ENCODE measurements around the gene SPATA2.
"Not testable (repeated sequence)": the region's sequence is repeated elsewhere in the genome, so short reads cannot be mapped to it uniquely, and the experiment has no call there.

The SPATA2 gene

GRCh38 chr20:49885558-49886332 is 29.6 kb downstream of the SPATA2 start:
- DNase-seq (ENCODE audit: low read depth in 2 of 2), result no peak

DNA sequence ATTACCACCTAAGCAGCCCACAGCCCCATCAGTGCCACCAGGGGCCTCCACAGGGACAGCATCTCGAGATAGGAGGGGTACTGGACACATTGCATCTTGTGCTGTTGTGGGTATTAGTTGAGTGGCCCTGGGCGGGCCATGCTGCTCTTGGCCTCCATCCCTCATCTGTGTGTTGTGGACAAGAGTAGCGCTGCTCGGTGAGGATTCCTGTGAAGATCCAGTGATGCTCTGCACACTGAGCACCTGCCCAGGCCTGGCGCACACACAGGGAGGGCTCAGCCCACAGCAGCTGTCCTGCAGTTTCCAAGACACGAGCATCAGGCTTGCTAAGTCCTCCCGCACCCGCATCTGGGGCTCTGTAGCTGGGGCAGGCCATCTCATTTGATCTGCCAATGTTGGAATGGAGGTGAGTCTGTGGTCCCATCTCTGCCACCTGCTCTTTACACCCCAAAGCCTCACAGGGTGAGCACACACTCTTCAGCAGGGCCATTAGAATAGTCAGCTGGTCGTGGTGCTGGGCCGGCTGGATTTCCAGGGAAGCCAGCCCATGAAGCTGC is 32.0 kb downstream of the SPATA2 start:
- DNase-seq (ENCODE audit: low read depth in 2 of 2), result no peak

- DNase-seq (ENCODE audit: low read depth in 2 of 2), result no peak
Observed at GRCh38 chr20:49882171-49882970, 33.0 kb downstream of the SPATA2 start.

- no peak for DNase-seq (ENCODE audit: low read depth in 2 of 2)
Observed at GRCh38 chr20:49880724-49881445, 34.4 kb downstream of the SPATA2 start.

DNA sequence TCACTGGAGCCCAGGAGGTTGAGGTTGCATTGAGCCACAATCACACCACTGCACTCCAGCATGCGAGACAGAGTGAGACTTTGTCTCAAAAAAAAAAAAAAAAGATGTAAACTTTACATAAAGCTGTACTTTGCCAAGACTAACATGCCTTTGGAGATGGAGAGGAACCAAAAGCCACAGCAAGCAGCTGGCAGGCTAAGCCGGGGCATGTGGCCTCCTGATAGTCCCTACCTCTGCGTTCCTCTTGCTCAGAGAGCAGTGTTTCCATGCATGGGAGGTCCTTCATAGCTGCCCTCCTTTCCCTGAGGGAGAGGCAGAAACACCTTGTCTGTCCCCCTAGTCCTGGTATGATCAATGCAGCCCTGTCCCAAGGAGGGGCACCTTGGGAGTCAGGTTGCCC is 35.2 kb downstream of the SPATA2 start:
- no peak for DNase-seq (ENCODE audit: low read depth in 2 of 2)

GRCh38 chr20:49878977-49879376 is 36.4 kb downstream of the SPATA2 start:
- DNase-seq (ENCODE audit: low read depth in 2 of 2), result no peak

DNA sequence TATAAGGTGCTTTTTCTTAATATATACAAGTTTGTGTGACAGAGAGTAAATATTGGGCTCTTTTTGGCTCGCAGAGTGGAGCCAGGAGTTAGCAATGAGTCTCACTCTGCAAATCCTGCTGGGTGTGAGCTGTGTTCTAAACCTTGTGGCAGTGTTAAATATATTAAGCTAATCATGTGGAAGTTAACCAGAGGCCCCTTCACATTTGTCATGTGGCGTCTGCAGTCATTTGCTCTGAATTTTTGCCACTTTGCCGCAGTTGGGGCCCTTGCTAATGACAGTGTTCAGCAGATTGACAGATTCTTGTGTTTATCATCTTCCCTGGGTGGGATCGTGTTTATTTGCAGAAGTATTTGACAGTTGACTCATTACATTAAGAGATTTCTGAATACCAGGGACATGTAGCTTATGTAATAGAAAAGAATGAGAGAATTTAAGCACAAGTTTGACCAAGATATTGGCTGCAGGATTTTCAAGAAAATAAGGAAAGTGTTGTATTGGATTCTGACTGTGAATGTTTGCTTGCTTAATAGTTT is 37.9 kb downstream of the SPATA2 start:
- no peak for DNase-seq (ENCODE audit: low read depth in 2 of 2)

DNA sequence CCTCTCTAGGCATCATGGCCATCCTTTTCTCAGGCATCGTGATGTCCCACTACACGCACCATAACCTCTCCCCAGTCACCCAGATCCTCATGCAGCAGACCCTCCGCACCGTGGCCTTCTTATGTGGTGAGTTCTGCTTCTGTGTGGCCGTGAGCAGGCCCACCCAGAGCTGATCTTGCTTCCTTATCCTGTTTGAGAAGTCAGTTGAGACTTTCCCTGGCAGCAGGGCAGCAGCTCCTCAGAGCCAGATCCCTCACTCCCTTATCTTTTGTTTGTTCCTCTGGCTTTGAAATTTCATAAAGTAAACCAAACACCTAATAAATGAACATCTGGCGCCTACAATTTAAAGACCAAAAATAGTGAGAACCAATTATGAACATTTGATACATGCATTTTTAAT is 40.6 kb downstream of the SPATA2 start:
- no peak for DNase-seq (ENCODE audit: low read depth in 2 of 2)

DNA sequence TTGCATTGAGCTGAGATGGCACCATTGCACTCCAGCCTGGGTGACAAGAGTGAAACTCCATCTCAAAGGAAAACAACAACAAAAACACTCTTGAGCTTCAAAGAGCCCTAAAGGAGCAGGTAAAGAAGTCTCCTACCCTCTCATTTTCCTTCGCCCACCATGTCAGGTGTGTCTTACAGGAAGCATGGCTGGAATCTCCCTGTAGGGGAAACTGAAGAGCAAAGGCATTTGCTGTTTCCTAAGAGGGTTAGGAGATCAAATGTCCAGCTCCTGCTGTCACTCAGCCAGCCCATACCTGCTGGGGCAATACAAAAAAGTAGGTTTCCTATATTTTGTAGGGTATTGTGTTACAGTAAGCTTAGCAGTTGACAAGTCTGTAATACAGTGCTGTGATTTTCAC is 43.3 kb downstream of the SPATA2 start:
- no peak for DNase-seq (ENCODE audit: low read depth in 2 of 2)

GRCh38 chr20:49871391-49871948 is 43.9 kb downstream of the SPATA2 start:
- no peak for DNase-seq (ENCODE audit: low read depth in 2 of 2)

DNA sequence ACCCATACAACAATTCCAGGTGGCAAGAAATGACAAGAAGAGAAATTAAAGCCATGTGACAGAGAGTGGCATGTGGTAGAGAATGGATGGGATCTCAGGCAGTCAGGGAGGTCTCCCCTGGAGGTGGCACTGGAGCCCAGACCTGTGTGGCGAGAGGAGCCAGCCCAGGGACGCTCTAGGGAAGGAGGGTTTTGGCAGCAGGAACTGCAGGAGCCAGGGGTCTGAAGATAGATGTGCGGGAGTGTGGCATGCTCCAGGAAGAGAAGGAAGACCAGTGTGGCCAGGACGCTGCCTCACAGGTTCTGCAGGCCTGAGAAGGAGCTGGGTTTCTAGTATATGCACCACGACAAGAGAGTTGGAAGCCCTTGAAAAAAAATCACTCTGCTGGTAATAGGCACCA is 45.1 kb downstream of the SPATA2 start:
- DNase-seq (ENCODE audit: low read depth in 2 of 2), result no peak

DNA sequence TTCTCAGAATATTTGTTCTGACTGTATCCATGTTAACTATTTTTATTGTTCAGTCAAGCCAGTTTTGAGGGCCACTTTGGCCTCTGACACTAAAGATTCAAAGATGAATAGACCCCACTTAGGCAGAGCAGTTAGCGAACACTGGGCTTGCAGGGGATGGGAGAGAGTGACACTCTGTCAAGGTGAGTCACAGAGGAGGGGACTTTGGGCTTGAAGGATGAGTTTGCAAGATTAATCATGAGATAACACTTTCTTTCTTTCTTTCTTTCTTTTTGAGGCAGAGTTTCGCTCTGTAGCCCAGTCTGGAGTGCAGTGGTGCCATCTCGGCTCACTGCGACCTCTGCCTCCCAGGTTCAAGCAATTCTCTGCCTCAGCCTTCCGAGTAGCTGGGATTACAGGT is 46.4 kb downstream of the SPATA2 start:
- DNase-seq (ENCODE audit: low read depth in 2 of 2), result no peak

GRCh38 chr20:49868538-49868937 is 46.8 kb downstream of the SPATA2 start:
- no peak for DNase-seq (ENCODE audit: low read depth in 2 of 2)

GRCh38 chr20:49867453-49868215 is 47.7 kb downstream of the SPATA2 start:
- no peak for DNase-seq (ENCODE audit: low read depth in 2 of 2)

GRCh38 chr20:49866051-49866450 is 49.3 kb downstream of the SPATA2 start:
- DNase-seq (ENCODE audit: low read depth in 2 of 2), result no peak

DNA sequence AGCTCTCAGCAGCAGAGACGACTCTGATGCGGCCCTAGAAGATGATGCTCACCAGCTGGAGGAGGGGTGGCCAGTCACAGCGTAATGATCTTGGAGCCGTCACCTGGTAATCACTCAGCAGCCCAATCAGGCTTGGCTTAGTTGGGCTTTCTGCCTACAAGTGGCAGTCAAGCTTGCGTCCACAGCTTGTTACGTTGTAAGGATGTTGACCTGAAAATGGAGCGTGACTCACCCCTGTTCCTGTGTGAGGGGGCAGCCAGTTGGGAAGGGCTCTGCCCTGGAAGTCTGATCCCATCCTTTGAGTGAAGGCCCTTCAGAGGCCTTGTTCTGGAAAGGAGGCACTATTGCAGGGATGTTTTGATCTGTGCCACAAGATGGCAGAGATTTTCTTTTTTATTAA is 49.8 kb downstream of the SPATA2 start:
- no peak for DNase-seq (ENCODE audit: low read depth in 2 of 2)

DNA sequence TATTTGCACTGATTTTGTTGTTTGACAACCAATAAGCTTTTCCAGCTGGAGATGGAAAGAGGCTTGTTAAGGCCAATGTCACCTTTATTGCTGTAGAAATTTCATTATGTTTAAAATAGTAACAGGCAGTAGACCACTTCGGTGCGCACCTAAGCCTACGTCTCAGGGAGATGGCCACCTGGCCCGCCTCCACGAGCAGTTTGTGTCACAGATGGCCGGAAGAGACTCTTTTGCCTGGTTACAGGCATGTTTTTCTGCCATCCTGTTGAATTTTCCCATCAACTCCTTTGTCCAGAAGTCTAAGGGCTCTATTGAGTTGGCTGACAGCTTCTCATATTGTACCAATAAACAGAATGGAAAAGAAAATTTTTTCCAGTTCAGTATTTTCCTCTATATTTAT is 51.7 kb downstream of the SPATA2 start:
- DNase-seq (ENCODE audit: low read depth in 2 of 2), result no peak

- no peak for DNase-seq (ENCODE audit: low read depth in 2 of 2)
Observed at GRCh38 chr20:49862607-49863200, 52.6 kb downstream of the SPATA2 start.

DNA sequence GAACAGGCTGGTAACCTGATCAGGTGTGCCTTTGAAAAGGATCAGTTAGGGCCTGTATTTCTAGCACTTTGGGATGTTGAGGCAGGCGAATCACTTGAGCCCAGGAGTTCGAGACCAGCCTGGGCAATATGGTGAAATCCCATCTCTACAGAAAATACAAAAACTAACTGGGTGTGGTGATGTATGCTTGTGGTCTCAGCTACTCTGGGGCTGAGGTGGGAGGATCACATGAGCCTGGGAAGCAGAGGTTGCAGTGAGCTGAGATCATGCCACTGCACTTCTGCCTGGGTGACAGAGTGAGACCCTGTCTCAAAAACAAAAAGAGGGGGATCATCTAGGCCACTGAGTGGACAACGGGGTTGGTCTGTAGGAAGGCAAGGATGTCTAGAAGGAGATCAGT is 54.1 kb downstream of the SPATA2 start:
- not testable (repeated sequence) for DNase-seq (ENCODE audit: low read depth in 2 of 2)

DNA sequence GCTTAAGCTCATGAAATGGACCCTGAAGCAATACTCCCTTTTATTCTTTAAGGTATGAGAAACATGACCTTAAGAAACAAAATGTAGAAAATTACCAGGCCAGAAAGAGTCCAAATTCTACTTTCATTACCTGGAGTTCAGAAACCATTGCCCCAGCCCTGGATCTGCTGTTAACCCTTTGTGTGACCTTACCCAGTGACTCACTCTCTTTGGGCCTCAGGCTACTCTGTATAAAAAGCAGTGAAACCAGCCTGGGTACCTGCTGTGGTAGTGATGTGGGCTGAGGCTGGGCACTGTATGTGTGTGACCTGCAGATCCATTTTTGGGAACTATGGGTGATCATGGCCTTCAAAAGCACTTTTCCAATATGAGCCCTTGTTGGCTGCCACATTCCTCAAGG is 55.5 kb downstream of the SPATA2 start:
- DNase-seq (ENCODE audit: low read depth in 2 of 2), result no peak

DNA sequence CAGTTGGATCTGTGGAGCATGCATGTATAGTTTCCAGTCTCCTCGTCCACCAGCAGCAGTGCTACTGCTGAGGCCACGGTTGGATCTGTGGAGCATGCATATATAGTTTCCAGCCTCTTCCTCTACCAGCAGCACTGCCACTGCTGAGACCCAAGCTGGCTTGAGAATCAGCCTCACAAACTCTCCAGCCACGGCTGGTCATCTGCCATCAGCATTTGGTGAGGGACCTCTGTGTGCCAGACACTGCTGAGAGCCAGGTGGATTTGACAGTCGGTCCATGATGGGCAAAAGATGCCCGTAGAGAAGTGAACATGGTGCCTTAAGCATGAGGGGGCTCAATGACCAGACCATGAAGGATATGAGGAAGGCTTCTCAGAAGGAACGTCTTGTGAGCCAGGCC is 56.3 kb downstream of the SPATA2 start:
- DNase-seq (ENCODE audit: low read depth in 2 of 2), result no peak

Data from stimulated activated CD8-positive, alpha-beta memory T cell treated with anti-CD3 and anti-CD28 coated beads, Interleukin-7, amount 100 ng/mL, for 1 hour (primary cell).